OCI-LY1 (cell line): ENCODE results near the gene MEAK7.

ENCODE experiments used
- CTCF ChIP-seq: fragments of 200-600 bp; sonication (generic), shearing (Covaris generic); IDR thresholded peaks from 2 replicates; pipeline ENCODE4 v1.5.1; 2017; ENCODE audit warnings: mild to moderate bottlenecking, antibody characterized with exemption, low read length, moderate library complexity, mixed read lengths
- EZH2 ChIP-seq: fragments of 200-600 bp; sonication (generic), shearing (Covaris generic); IDR thresholded peaks from 2 replicates; pipeline ENCODE4 v1.8.0; 2017; ENCODE audit warnings: borderline replicate concordance, mixed run types, mild to moderate bottlenecking, antibody characterized with exemption, low read length, moderate library complexity, mixed read lengths

- TF ChIP-seq CTCF: no peak
- TF ChIP-seq EZH2: no peak
Observed at GRCh38 chr16:84498859-84499620, 5.4 kb downstream of the MEAK7 start.
